ENCODE data around the gene DAPL1. TPM values are rescaled to one million over a fixed set of nuclear protein-coding genes. Genes with fewer than 3 reads are reported as not detected.

The DAPL1 gene
- total and polyA plus RNA-seq, 2 donors (not counting 1 experiment from before 2014, with no cell fraction given): not detected

GRCh38 chr2:158761621-158762020 lies 33.5 kb upstream of the DAPL1 start:
- H3K9me3 Mint-ChIP-seq (ENCODE audit: insufficient read depth): no peaks in the 10 kb centered on the region
- ChIA-PET CTCF (interaction anchor here (0.6 to 1.8 kb wide), 3 partner anchors 7 to 1168 kb away, joined by 3 to 8 read pairs (median 5); no protein-coding TSS in a partner anchor), POLR2A (no interaction called here)
- Histone ChIP-seq H2AFZ (ENCODE audit: insufficient read depth, low read depth, low read length, poor library complexity, severe bottlenecking) (no peak overlapping the region), H3K79me2 (ENCODE audit: control insufficient read depth, insufficient read depth, low read length) (no peaks in the 10 kb centered on the region), H3K4me1 (ENCODE audit: control insufficient read depth in 2 of 2, insufficient read depth in 2 of 2, low read length in 2 of 2) (no peaks in the 10 kb centered on the region), H4K20me1 (ENCODE audit: control insufficient read depth, insufficient read depth, low read length, poor library complexity, severe bottlenecking) (no peaks in the 10 kb centered on the region), H3K27me3 (replicated peaks in 1 of 4; ENCODE audit: control extremely low read depth in 1 of 4, control insufficient read depth in 3 of 4, insufficient read depth in 4 of 4, low read length in 3 of 4) (peaks cover 0 to 3% (median 0%) of the 10 kb centered on the region in 4 experiments), H3K4me2 (replicated peaks; ENCODE audit: low read depth, low read length, poor library complexity, severe bottlenecking) (no peak overlapping the region), H3K27ac (ENCODE audit: low read length in 2 of 2) (no peak overlapping the region), H3K36me3 (replicated peaks in 1 of 2; ENCODE audit: control extremely low read depth in 1 of 2, control insufficient read depth in 1 of 2, extremely low read depth in 1 of 2, insufficient read depth in 2 of 2, low read length in 1 of 2) (no peaks in the 10 kb centered on the region), H3K9ac (ENCODE audit: low read length) (no peak overlapping the region), H3K4me3 (ENCODE audit: control extremely low read depth in 1 of 5, extremely low read depth in 1 of 5, insufficient read depth in 1 of 5, low read depth in 2 of 5, low read length in 4 of 5) (no peak overlapping the region), H3K9me3 (ENCODE audit: control extremely low read depth in 1 of 3, control insufficient read depth in 2 of 3, insufficient read depth in 1 of 3, low read length in 2 of 3) (no peaks in the 10 kb centered on the region)
- TF ChIP-seq EZH2 (IDR thresholded peaks at IDR 0.05; ENCODE audit: borderline replicate concordance, insufficient read depth, low read depth, low read length, poor library complexity, severe bottlenecking) (no peak), CTCF (IDR thresholded peaks at IDR 0.05) (no peak)
- ATAC-seq (ENCODE audit: low read depth) (no peak), DNase-seq (no peak)
- no peak overlapping the region for H3K4me3 Mint-ChIP-seq
- intact Hi-C loops (cut with micrococcal nuclease): no loop called here
- H3K27ac Mint-ChIP-seq: no peak overlapping the region
- H3K27me3 Mint-ChIP-seq: peaks cover 6% of the 10 kb centered on the region
- no peaks in the 10 kb centered on the region for H3K4me1 Mint-ChIP-seq
- no CpG with 5 or more reads among the region's 4 CpGs for WGBS (ENCODE audit: insufficient coverage)

GRCh38 chr2:158762336-158762735 lies 32.8 kb upstream of the DAPL1 start:
- peaks cover 6% of the 10 kb centered on the region for H3K27me3 Mint-ChIP-seq
- no peak overlapping the region for H3K27ac ChIP-seq (ENCODE audit: low read length in 2 of 2)
- H3K4me2 ChIP-seq (replicated peaks; ENCODE audit: low read depth, low read length, poor library complexity, severe bottlenecking): no peak overlapping the region

More at GRCh38 chr2:158762336-158762735, 32.8 kb upstream of the DAPL1 start:
- DNase-seq: no peak
- no peaks in the 10 kb centered on the region for H4K20me1 ChIP-seq (ENCODE audit: control insufficient read depth, insufficient read depth, low read length, poor library complexity, severe bottlenecking)
- peaks cover 0 to 3% (median 0%) of the 10 kb centered on the region in 4 experiments for H3K27me3 ChIP-seq (replicated peaks in 1 of 4; ENCODE audit: control extremely low read depth in 1 of 4, control insufficient read depth in 3 of 4, insufficient read depth in 4 of 4, low read length in 3 of 4)
- no peak overlapping the region for H2AFZ ChIP-seq (ENCODE audit: insufficient read depth, low read depth, low read length, poor library complexity, severe bottlenecking)
- ChIA-PET CTCF (interaction anchor here (0.7 to 1.8 kb wide), 2 partner anchors 8 to 186 kb away, joined by 5 to 8 read pairs; no protein-coding TSS in a partner anchor), POLR2A (no interaction called here)
- no peak overlapping the region for H3K4me3 ChIP-seq (ENCODE audit: control extremely low read depth in 1 of 5, extremely low read depth in 1 of 5, insufficient read depth in 1 of 5, low read depth in 2 of 5, low read length in 4 of 5)
- Mint-ChIP-seq H3K4me1 (no peaks in the 10 kb centered on the region), H3K9me3 (ENCODE audit: insufficient read depth) (no peaks in the 10 kb centered on the region), H3K27ac (no peak overlapping the region), H3K4me3 (no peak overlapping the region)
- no CpG with 5 or more reads among the region's 3 CpGs for WGBS (ENCODE audit: insufficient coverage)
- no peak for ATAC-seq (ENCODE audit: low read depth)
- TF ChIP-seq CTCF (IDR thresholded peaks at IDR 0.05): no peak
- TF ChIP-seq EZH2 (IDR thresholded peaks at IDR 0.05; ENCODE audit: borderline replicate concordance, insufficient read depth, low read depth, low read length, poor library complexity, severe bottlenecking): no peak
- no peaks in the 10 kb centered on the region for H3K4me1 ChIP-seq (ENCODE audit: control insufficient read depth in 2 of 2, insufficient read depth in 2 of 2, low read length in 2 of 2)
- intact Hi-C loops (cut with micrococcal nuclease): no loop called here
- no peaks in the 10 kb centered on the region for H3K9me3 ChIP-seq (ENCODE audit: control extremely low read depth in 1 of 3, control insufficient read depth in 2 of 3, insufficient read depth in 1 of 3, low read length in 2 of 3)
- no peaks in the 10 kb centered on the region for H3K79me2 ChIP-seq (ENCODE audit: control insufficient read depth, insufficient read depth, low read length)
- H3K36me3 ChIP-seq (replicated peaks in 1 of 2; ENCODE audit: control extremely low read depth in 1 of 2, control insufficient read depth in 1 of 2, extremely low read depth in 1 of 2, insufficient read depth in 2 of 2, low read length in 1 of 2): no peaks in the 10 kb centered on the region
- no peak overlapping the region for H3K9ac ChIP-seq (ENCODE audit: low read length)

Measured in B cell (primary cell).